NB4 (cell line): Measurements from ENCODE around the gene MYO7A.

Source experiments
- DNase-seq: peaks from one replicate; pipeline ENCODE4 v3.0.0; 2010; ENCODE audit warnings: low read depth
- H3K4me3 ChIP-seq: one replicate; pipeline ENCODE4 v1.5.1; 2011; ENCODE audit warnings: mild to moderate bottlenecking, low read depth, low read length, moderate library complexity
- CTCF ChIP-seq: IDR thresholded peaks from one replicate; pipeline ENCODE4 v1.5.1; 2012; ENCODE audit warnings: low read depth, low read length
- MYC ChIP-seq: IDR thresholded peaks from 2 replicates; pipeline ENCODE4 v1.6.1; 2011; ENCODE audit warnings: low read depth, low read length
- POLR2A ChIP-seq: IDR thresholded peaks from 2 replicates; pipeline ENCODE4 v1.6.1; 2011; ENCODE audit warnings: mild to moderate bottlenecking; ENCODE audit not compliant: insufficient read length; ENCODE audit errors: extremely low read depth
- TF ChIP-seq, protein P1 (sequence below): IDR thresholded peaks from 2 replicates; pipeline ENCODE4 v1.6.1; 2011; ENCODE audit warnings: low read depth, low read length

MYO7A gene

GRCh38 chr11:77214557-77214956 is 86.5 kb downstream of the MYO7A start:
- H3K4me3 ChIP-seq, result no peak overlapping the region
- no peak for TF ChIP-seq MYC
- no peak for TF ChIP-seq POLR2A
- no peak for TF ChIP-seq CTCF
- DNase-seq, result no peak

GRCh38 chr11:77215106-77215505 is 87.1 kb downstream of the MYO7A start:
- DNase-seq, result no peak
- no peak overlapping the region for H3K4me3 ChIP-seq
- TF ChIP-seq CTCF (no peak), POLR2A (no peak), MYC (no peak)
- TF ChIP-seq, protein P1, sequence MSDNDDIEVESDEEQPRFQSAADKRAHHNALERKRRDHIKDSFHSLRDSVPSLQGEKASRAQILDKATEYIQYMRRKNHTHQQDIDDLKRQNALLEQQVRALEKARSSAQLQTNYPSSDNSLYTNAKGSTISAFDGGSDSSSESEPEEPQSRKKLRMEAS, result no peak

DNA sequence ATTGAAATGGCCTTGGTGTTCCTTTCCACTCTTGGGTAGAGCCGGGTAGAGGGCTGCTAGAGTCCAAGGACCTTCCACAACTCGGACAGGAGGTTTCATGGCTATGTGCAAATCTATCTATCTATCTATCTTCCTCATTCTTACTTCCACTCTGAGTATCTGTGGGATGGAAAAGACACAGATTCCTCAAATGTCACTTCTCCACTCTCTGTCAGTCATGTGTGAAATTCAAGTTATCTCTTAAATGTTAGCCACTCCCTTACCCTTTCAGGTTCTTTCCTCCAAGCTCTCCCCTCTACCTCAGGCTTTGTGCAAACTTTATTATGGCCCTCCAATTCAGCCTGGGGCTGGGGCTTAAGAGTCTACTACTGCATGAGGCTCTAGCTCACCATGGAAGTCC is 89.1 kb downstream of the MYO7A start:
- TF ChIP-seq MYC, result no peak
- no peak for TF ChIP-seq POLR2A
- TF ChIP-seq, protein P1, result no peak
- TF ChIP-seq CTCF, result no peak
- no peak overlapping the region for H3K4me3 ChIP-seq
- DNase-seq, result no peak

- TF ChIP-seq, protein P1, result no peak
- no peak for DNase-seq
- H3K4me3 ChIP-seq, result no peak overlapping the region
Observed at GRCh38 chr11:77223797-77224196, 95.8 kb downstream of the MYO7A start.

DNA sequence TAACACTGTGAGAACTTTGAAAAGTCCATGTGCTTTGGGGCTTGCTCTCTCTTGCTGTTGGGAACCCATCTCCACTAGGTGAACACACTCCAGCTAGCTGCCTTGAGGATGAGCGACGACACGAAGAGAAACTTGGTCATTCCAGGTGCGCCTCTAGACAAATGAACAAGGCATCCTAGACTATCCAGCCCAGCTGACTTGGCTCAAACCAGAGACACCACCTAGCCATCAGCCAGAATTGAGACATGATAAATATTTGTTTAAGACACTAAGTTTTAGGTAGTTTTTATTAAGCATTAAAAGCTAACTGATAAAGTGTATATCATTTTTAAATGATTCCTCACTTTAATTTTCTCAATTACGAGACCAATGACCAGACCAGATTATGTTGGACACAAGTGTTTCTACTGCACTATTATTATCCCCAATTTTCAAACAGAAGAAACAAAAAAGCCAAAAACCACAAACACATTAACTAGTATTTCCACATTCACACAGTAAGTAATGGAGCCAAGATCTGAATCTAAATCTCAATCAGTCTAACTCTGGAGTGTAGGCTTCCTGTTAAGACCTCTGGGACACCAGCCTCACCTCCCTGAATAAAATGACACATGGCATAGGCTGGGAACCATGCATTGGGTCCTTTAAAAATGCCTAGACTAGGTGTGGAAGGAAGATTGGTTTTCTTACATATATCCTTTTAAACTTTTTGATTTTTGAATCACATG is 103.0 kb downstream of the MYO7A start:
- H3K4me3 ChIP-seq, result no peak overlapping the region
- DNase-seq, result no peak
- TF ChIP-seq, protein P1, result no peak

DNA sequence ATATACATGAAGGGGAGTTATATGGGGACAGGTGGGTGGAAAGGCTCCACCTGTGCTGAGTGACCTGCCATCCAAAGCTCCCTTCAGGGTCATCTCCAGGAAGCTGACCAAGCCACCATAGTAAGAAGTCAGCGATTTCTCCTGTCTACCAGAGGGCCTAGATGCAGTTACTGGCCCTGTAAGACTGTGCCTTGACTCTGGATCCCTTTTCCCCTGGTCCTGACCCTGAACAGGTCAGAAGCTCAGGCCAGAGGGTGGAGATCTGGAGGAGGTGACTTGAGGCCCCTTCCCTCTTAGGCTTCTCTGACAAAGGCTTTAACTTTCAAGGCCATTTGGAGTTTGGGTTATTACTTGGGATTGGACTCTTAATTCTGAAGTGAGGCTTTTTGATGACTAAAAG is 103.8 kb downstream of the MYO7A start:
- TF ChIP-seq MYC (no peak), POLR2A (no peak)
- TF ChIP-seq, protein P1, result no peak
- no peak for DNase-seq
- no peak overlapping the region for H3K4me3 ChIP-seq

DNA sequence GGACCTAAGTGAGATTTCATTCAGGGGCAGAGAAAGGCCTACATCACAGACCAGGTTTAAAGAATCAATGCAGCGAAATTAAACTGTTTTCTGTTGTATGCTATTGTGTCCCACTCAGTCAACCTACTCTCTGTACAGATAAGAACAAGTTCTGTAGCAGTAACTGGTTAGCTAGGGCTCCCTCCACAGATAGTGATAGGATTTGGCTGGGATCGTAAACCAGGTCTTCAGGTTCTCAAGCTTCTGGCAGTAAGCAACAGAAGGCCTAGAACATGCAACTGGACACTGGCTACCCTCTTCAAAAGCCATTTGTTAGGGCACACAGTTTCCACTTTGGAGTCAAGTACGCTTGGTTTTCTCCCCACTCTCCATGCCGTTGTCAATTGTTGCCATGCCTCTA is 104.2 kb downstream of the MYO7A start:
- no peak for DNase-seq
- no peak for TF ChIP-seq CTCF
- TF ChIP-seq, protein P1, result no peak
- TF ChIP-seq POLR2A, result no peak
- H3K4me3 ChIP-seq, result no peak overlapping the region
